Ishikawa (cell line): Measurements from ENCODE around the gene RS1.
A peak's percentile ranks its signal among the peaks of the same experiment; 100 is the strongest.

ENCODE experiments used
- CEBPB ChIP-seq: IDR thresholded peaks from 2 replicates; pipeline ENCODE4 v1.6.1; 2012
- CREB1 ChIP-seq: IDR thresholded peaks from 2 replicates; pipeline ENCODE4 v1.6.1; 2012; ENCODE audit warnings: low read depth
- EGR1 ChIP-seq: IDR thresholded peaks from 2 replicates; pipeline ENCODE4 v1.6.1; 2012
- EP300 ChIP-seq: IDR thresholded peaks from 2 replicates; pipeline ENCODE4 v1.6.1; 2012; ENCODE audit warnings: borderline replicate concordance
- FOXM1 ChIP-seq: IDR thresholded peaks from 2 replicates; pipeline ENCODE4 v1.6.1; 2012; ENCODE audit warnings: low read depth, borderline replicate concordance
- MAX ChIP-seq: IDR thresholded peaks from 2 replicates; pipeline ENCODE4 v1.6.1; 2012
- NFIC ChIP-seq: IDR thresholded peaks from 2 replicates; pipeline ENCODE4 v1.6.1; 2012
- RAD21 ChIP-seq: IDR thresholded peaks from 2 replicates; pipeline ENCODE4 v1.6.1; 2012; ENCODE audit warnings: low read depth
- REST ChIP-seq: IDR thresholded peaks from 2 replicates; pipeline ENCODE4 v1.6.1; 2012; ENCODE audit warnings: low read depth, mild to moderate bottlenecking
- TAF1 ChIP-seq: IDR thresholded peaks from 2 replicates; pipeline ENCODE4 v1.6.1; 2012; ENCODE audit warnings: low read depth, mild to moderate bottlenecking
- TCF12 ChIP-seq: IDR thresholded peaks from 2 replicates; pipeline ENCODE4 v1.6.1; 2012; ENCODE audit warnings: low read depth
- TEAD4 ChIP-seq: IDR thresholded peaks from 2 replicates; pipeline ENCODE4 v1.6.1; 2012
- USF1 ChIP-seq: IDR thresholded peaks from 2 replicates; pipeline ENCODE4 v1.6.1; 2012
- YY1 ChIP-seq: IDR thresholded peaks from 2 replicates; pipeline ENCODE4 v1.6.1; 2012; ENCODE audit warnings: low read depth
- ZBTB7A ChIP-seq: IDR thresholded peaks from 2 replicates; pipeline ENCODE4 v1.6.1; 2012; ENCODE audit warnings: low read depth

Gene RS1

GRCh38 chrX:18619288-18619687 lies 52.6 kb downstream of the RS1 start:
- TF ChIP-seq REST, result no peak
- no peak for TF ChIP-seq EP300
- TF ChIP-seq YY1, result no peak
- TF ChIP-seq TEAD4, result no peak
- TF ChIP-seq USF1, result no peak
- TF ChIP-seq TCF12, result no peak

DNA sequence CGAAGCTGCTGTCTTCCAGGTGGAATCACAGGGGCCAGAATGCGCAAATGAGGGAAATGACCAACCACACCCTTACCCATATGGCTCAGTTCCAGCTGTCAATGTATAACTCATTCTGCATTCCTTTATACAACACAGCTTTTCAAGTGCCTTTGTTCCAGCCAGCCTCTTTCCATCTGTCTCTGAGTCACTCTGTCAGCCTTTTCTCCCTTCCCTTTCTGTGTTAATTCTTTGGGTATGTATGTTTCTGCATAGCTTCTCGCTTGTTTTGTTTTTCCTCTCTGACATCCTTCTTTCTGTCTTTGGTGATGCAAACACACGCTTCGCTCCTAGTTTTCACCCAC lies 54.5 kb downstream of the RS1 start:
- TF ChIP-seq RAD21, result no peak
- peak; percentile 45; the same call in 1 of the 2 replicates for TF ChIP-seq NFIC
- no peak for TF ChIP-seq TAF1

GRCh38 chrX:18616688-18617406 lies 55.1 kb downstream of the RS1 start:
- TF ChIP-seq CREB1 (no peak), EGR1 (no peak), ZBTB7A (no peak), RAD21 (no peak), TCF12 (no peak), EP300 (no peak)

- TF ChIP-seq RAD21 (no peak), CREB1 (no peak), MAX (no peak), USF1 (no peak), EGR1 (no peak)
Observed at GRCh38 chrX:18613930-18614639, 57.8 kb downstream of the RS1 start.

GRCh38 chrX:18607966-18608365 lies 63.9 kb downstream of the RS1 start:
- TF ChIP-seq CREB1 (no peak), CEBPB (no peak), USF1 (no peak), YY1 (no peak), FOXM1 (no peak), ZBTB7A (no peak), RAD21 (no peak), TAF1 (no peak), REST (no peak), EP300 (no peak), TEAD4 (no peak), NFIC (no peak), EGR1 (no peak), MAX (no peak), TCF12 (no peak)

DNA sequence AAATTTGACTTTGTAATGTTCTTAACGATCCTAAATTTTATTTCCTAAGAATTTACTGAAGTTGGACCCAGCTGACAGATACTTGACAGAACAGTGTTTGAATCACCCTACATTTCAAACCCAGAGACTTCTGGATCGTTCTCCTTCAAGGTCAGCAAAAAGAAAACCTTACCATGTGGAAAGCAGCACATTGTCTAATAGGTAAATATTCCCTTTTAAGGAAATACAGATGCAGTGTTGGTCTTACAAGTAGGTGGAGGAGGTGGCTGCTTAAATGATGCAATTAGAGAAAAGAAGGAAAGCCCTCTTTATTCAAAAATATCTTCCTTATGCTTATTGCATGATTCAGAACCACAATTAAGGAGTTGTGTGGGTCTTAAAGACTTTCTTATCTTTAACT lies 73.5 kb downstream of the RS1 start:
- TF ChIP-seq CREB1 (no peak), TEAD4 (no peak), RAD21 (no peak), TAF1 (no peak), REST (no peak), NFIC (no peak), ZBTB7A (no peak), CEBPB (no peak), TCF12 (no peak)
